Esophagus squamous epithelium (tissue), 4 donors: ENCODE data around the gene GABRA5.

Experiments
- CTCF ChIP-seq, 6 experiments: fragments of 450-650 bp in 4 of 6; fragments of 200-600 bp in 2 of 6; sonication (generic) in 2 of 6; IDR thresholded peaks; one replicate each; pipeline ENCODE4 v1.5.1; 2016 to 2019; ENCODE audit warnings: antibody characterized with exemption in 6 of 6, mild to moderate bottlenecking in 4 of 6, moderate library complexity in 4 of 6
- POLR2A ChIP-seq, 4 donors: fragments of 450-650 bp; IDR thresholded peaks; one replicate each; pipeline ENCODE4 v1.6.1; 2017; ENCODE audit warnings: antibody characterized with exemption in 4 of 4, mild to moderate bottlenecking in 4 of 4, moderate library complexity in 3 of 4

- TF ChIP-seq CTCF (IDR thresholded peaks at IDR 0.05) (peak; percentile 24 to 78 (median 53)), POLR2A (IDR thresholded peaks at IDR 0.05) (no peak)
Measured at GRCh38 chr15:26891448-26892181, 24.8 kb downstream of the GABRA5 start.
